SJCRH30 (cell line): ENCODE results near the gene CCDC186. TPM values are rescaled to one million over a fixed set of nuclear protein-coding genes. Genes with fewer than 3 reads are reported as not detected.

Experiments
- DNase-seq, 2 experiments: peaks; one replicate each; pipeline ENCODE4 v3.0.0-alpha.2; 2015 to 2020
- H3K27ac ChIP-seq: fragments of 250-450 bp; sonication (Bioruptor Pico); 2 replicates; pipeline ENCODE4 v1.5.1; 2020; ENCODE audit warnings: mild to moderate bottlenecking, moderate library complexity
- H3K27me3 ChIP-seq: fragments of 250-450 bp; sonication (Bioruptor Pico); 2 replicates; pipeline ENCODE4 v1.5.1; 2020; ENCODE audit warnings: mild to moderate bottlenecking, moderate library complexity
- H3K36me3 ChIP-seq: fragments of 250-450 bp; sonication (Bioruptor Pico); 2 replicates; pipeline ENCODE4 v1.5.1; 2020; ENCODE audit warnings: mild to moderate bottlenecking, moderate library complexity
- H3K4me1 ChIP-seq: fragments of 250-450 bp; sonication (Bioruptor Pico); 2 replicates; pipeline ENCODE4 v1.5.1; 2020; ENCODE audit warnings: mild to moderate bottlenecking, moderate library complexity
- H3K4me3 ChIP-seq: fragments of 250-450 bp; sonication (Bioruptor Pico); 2 replicates; pipeline ENCODE4 v1.5.1; 2020; ENCODE audit warnings: mild to moderate bottlenecking, moderate library complexity
- H3K9me3 ChIP-seq: fragments of 250-450 bp; sonication (Bioruptor Pico); replicated peaks from 2 replicates; pipeline ENCODE4 v1.5.1; 2020; ENCODE audit warnings: mild to moderate bottlenecking, moderate library complexity
- total RNA-seq: library from RNA; depleted of rRNA; stranded (reverse); fragments of >200 nt; shearing (Covaris generic); gene quantifications from 2 replicates; pipeline ENCODE4 v1.2.3, GENCODE V29; 2014; rRNA removed

Gene CCDC186
- total RNA-seq, 1 experiment from 2014 or later = 11.4 TPM

GRCh38 chr10:114077815-114078219 is 96.2 kb downstream of the CCDC186 start:
- H3K4me3 ChIP-seq = no peak overlapping the region
- no peaks in the 10 kb centered on the region for H3K4me1 ChIP-seq
- DNase-seq = no peak
- no peaks in the 10 kb centered on the region for H3K36me3 ChIP-seq
- no peak overlapping the region for H3K27ac ChIP-seq
- no peaks in the 10 kb centered on the region for H3K9me3 ChIP-seq
- H3K27me3 ChIP-seq = no peaks in the 10 kb centered on the region

DNA sequence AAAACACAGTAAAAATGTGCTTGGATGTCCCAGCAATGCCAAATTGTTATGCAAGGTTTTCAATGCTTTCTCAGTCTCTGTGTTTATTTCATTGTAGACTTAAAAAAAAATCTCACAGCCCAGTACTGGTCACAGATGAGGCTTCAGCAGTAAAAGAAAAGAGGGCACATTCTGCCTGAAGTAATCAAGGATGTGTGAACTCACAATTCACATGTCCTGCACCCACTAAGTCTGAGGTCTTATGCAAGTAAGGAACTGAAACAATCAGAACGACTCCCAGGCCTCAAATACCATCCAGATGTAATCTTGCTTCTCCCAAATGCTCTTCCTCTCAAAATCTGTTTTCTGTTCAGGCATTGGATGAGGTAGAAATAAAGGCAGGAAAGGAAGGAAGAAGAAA is 96.7 kb downstream of the CCDC186 start:
- Histone ChIP-seq H3K4me1 (no peaks in the 10 kb centered on the region), H3K9me3 (no peaks in the 10 kb centered on the region), H3K36me3 (no peaks in the 10 kb centered on the region), H3K27ac (no peak overlapping the region), H3K4me3 (no peak overlapping the region), H3K27me3 (no peaks in the 10 kb centered on the region)
- no peak for DNase-seq

DNA sequence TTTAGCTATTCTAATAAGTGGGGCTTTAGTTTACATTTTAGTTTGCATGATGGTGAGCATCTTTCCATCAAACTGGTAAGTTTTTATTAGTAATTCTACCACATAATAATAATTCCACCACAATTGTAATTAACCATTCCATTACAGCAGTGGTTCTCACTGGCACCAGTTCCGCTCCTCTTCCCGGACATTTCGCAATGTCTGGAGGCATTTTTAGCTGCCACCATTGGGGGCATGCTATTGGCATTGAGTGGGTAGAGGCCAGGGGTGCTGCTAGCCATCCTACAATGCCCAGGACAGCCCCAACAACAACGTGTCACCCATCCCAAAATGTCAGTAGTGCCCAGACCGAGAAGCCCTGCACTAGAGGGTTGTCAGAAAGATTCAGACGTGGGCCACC is 98.9 kb downstream of the CCDC186 start:
- Histone ChIP-seq H3K9me3 (no peaks in the 10 kb centered on the region), H3K36me3 (no peaks in the 10 kb centered on the region), H3K27me3 (no peaks in the 10 kb centered on the region), H3K27ac (no peak overlapping the region), H3K4me1 (no peaks in the 10 kb centered on the region), H3K4me3 (no peak overlapping the region)
- no peak for DNase-seq

- H3K9me3 ChIP-seq = no peaks in the 10 kb centered on the region
- H3K36me3 ChIP-seq = no peaks in the 10 kb centered on the region
- 0 out of 2 replicates have a peak, but pooled peaks cover 8% of the 10 kb centered on the region for H3K27me3 ChIP-seq
- H3K4me1 ChIP-seq = no peaks in the 10 kb centered on the region
- H3K4me3 ChIP-seq = no peak overlapping the region
- H3K27ac ChIP-seq = no peak overlapping the region
- DNase-seq = no peak
Observed at GRCh38 chr10:114073395-114074186, 100.4 kb downstream of the CCDC186 start.

- no peak overlapping the region for H3K4me3 ChIP-seq
- no peaks in the 10 kb centered on the region for H3K36me3 ChIP-seq
- DNase-seq = no peak
- H3K27me3 ChIP-seq = 0 out of 2 replicates have a peak, but pooled peaks cover 8% of the 10 kb centered on the region
- H3K9me3 ChIP-seq = no peaks in the 10 kb centered on the region
- no peaks in the 10 kb centered on the region for H3K4me1 ChIP-seq
- H3K27ac ChIP-seq = no peak overlapping the region
Observed at GRCh38 chr10:114071178-114071577, 102.8 kb downstream of the CCDC186 start.

Other genes with a start within 250 kb of the CCDC186 start
- 0.12 and 0.13 TPM in 2 replicates for gene ADRB1, start 130.3 kb downstream of the CCDC186 start, total RNA-seq
- 0.61 TPM in 2 replicates for gene TDRD1, start 5.2 kb upstream of the CCDC186 start, total RNA-seq
- gene VWA2, start 65.1 kb upstream of the CCDC186 start, total RNA-seq = not detected in 2 replicates
- 1.8 and 2.2 TPM in 2 replicates for gene AFAP1L2, start 230.3 kb upstream of the CCDC186 start, total RNA-seq